SH-SY5Y (cell line): Measurements from ENCODE around the gene ZNF268.

ENCODE experiments used
- GATA2 ChIP-seq: IDR thresholded peaks from 2 replicates; pipeline ENCODE4 v1.6.1; 2011; ENCODE audit warnings: mild to moderate bottlenecking, low read depth, low read length
- GATA3 ChIP-seq: IDR thresholded peaks from 2 replicates; pipeline ENCODE4 v1.6.1; 2011; ENCODE audit warnings: low read depth, mild to moderate bottlenecking, low read length, moderate library complexity

DNA sequence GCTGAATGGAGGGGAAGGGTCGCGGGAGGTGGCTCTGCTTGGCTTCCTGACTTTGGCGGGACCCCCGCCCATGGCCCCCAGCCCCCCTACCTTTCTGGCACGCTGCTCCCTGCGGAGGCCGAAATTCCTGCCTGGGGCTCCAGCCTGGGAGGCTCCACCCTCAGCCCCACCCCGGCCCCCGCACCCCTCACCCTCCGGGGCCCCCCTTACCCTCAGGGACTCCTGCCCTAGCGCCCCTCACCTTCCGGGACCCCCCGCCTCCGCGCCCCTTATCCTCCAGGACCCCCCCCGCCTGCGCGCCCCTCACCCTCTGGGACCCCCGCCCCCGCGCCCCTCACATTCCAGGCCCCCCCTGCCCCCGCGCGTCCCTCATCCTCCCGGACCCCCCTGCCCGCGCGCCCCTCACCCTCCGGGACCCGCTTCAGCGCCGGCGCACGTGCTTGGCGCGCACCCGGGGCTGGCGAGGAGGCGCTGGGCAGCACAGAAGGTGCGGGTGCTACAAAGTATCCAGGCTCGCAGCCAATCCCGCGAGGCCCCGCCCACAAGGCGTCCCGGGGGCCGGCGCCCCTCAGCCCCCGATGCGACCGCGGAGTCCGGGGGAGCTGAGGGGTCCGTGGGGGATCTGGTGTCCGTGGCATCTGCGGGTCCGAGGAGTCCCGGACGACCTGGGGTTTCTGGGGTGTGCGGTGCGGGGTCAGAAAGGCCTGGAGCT, 54.3 kb downstream of the ZNF268 start, which contains the start of gene ANHX:
- TF ChIP-seq GATA2 (no peak), GATA3 (no peak)
